ENCODE measurements around the gene PRIM2.
"Not testable (repeated sequence)": the region's sequence is repeated elsewhere in the genome, so short reads cannot be mapped to it uniquely, and the experiment has no call there.

PRIM2 gene

GRCh38 chr6:57449496-57450066, 132.2 kb downstream of the PRIM2 start:
- not testable (repeated sequence) for DNase-seq

- not testable (repeated sequence) for DNase-seq
These were observed 142.4 kb downstream of the PRIM2 start for GRCh38 chr6:57459781-57460180.

- not testable (repeated sequence) for DNase-seq
These were observed 143.6 kb downstream of the PRIM2 start for GRCh38 chr6:57461022-57461421.

GRCh38 chr6:57463809-57464208, 146.4 kb downstream of the PRIM2 start:
- DNase-seq = not testable (repeated sequence)

GRCh38 chr6:57465968-57466367, 148.5 kb downstream of the PRIM2 start:
- DNase-seq = not testable (repeated sequence)

DNA sequence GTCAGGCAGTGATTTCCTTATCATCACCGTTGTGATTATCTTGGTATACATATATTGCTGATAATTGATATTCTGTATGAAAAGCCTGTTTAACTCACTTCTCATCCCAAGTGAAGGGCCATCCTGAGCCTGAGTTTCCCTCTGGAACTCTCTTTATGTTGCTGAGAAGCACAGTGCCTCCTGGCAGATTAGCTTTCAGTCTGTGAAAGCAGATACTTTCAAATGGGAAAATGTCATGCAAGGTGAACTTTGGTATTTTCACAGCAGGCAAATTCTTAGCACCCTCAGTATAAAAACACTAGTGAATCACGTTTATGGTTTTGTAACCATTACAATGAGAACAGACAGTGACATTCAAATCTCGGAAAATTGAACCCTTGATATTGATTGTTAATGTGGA, 151.6 kb downstream of the PRIM2 start:
- no peak for DNase-seq

- DNase-seq = not testable (repeated sequence)
These were observed 152.7 kb downstream of the PRIM2 start for GRCh38 chr6:57470148-57470547.

- DNase-seq = not testable (repeated sequence)
These were observed 154.0 kb downstream of the PRIM2 start for GRCh38 chr6:57471314-57471864.

DNA sequence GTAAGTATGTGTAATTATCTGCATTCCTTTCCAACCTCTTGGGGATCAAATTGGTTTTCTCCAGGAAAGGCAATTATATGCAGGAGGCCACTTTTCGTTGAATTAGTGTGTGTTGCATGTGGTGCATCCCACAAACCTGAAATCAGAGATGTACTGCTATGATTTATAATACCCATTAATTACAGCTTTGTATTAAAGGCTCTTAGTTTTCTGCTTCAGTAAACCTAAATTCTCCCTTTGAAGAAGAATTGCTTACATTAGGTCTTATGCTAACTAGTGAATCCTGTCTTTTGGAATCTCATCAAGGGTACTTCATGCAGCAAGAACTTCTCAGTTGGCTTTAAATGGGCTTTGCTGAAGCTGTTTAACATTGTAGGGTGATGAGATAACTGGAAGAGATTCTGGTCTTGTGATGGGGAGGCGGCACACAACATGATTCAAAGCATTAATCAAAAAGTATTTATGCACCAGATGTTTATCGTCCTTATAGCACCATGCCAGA, 155.5 kb downstream of the PRIM2 start:
- not testable (repeated sequence) for DNase-seq

GRCh38 chr6:57474862-57475475, 157.5 kb downstream of the PRIM2 start:
- not testable (repeated sequence) for DNase-seq

GRCh38 chr6:57475656-57476055, 158.2 kb downstream of the PRIM2 start:
- DNase-seq = not testable (repeated sequence)

DNA sequence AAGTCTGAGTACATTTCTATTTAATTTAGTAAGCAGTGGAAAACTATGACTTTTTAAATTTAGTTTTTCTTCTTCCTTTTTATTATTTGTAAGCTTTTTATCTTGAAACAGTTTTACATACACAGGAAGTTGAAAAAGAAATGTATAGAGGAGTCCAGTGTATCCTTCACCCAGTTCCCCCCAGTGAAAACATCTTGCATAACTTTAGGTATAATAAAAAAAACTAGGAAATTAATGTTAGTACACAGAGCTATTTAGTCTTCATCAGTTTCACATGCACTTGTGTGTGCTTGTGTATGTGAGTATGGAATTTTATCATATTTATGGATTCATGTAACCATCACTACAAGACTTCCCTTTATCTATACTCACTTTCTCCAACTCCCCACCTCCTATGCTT, 162.8 kb downstream of the PRIM2 start:
- DNase-seq = not testable (repeated sequence)

- not testable (repeated sequence) for DNase-seq
These were observed 163.7 kb downstream of the PRIM2 start for GRCh38 chr6:57481121-57481520.

DNA sequence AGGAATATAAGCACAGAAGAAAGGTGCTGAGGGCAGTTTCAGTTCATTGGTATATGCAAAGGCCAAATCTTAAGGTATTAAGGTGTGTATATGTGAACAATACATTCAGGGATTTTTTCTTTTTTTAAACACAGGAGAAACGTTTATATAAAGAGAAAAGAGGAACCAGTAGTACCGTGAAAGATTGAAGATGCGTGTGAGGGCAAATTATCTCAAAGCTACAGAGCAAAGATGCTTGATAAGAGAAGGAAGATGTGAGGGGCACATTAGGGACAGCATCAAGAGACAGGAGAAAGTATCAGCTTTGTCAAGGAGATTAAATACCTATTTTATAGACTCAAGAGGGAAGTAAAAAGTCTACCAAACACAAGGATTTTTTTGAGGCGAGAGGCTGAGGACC, 165.0 kb downstream of the PRIM2 start:
- not testable (repeated sequence) for DNase-seq

DNA sequence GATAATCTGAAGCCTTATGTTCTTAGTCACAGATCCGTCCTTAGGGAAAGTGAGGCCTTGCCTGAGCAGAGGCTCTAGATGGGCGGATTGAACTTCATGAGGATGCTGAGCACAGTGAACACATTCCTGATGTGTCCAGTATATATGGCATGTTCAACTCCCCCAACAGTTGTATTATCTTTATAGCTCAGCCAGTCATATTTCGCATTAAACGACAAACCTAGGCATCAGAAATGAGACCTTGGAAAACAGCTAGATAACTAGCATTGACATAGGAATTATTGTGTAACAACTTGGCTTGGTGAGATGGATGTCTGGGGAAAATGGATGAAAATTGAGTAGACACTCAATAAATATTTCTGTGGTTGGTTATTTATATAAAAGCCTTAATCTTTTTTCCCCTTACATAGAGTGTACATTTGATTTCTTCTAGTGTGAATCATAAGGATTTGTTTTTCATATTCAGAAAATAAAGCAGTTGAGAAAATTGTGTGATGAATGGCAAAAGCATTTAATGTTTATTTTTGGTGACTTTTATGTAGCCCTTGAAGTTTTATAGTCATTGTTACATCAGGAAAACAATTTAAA, 169.2 kb downstream of the PRIM2 start:
- not testable (repeated sequence) for DNase-seq

GRCh38 chr6:57488551-57488950, 171.1 kb downstream of the PRIM2 start:
- not testable (repeated sequence) for DNase-seq

GRCh38 chr6:57489887-57490286, 172.5 kb downstream of the PRIM2 start:
- DNase-seq = not testable (repeated sequence)

DNA sequence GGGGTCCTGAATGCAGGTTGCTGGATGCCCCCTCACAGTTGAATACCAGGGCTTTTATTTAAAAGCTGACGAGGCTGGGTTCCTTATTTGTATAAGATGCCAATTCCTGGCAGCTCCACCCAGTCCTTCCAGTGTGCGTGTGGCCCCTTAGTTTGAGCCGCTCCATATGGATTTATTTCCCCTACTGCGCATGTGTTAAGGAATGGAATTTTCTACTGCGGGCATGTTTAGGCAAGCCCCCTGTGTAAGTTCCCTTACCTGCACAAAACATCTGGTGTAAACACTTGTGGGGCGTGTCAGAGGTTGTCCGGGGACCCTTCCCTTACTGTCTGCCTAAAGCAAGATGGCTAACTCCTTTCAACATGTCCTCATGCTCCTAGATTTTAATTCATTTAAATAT, 174.4 kb downstream of the PRIM2 start:
- DNase-seq = not testable (repeated sequence)

GRCh38 chr6:57496251-57496650, 178.8 kb downstream of the PRIM2 start:
- DNase-seq = not testable (repeated sequence)

GRCh38 chr6:57500368-57501021, 183.1 kb downstream of the PRIM2 start:
- not testable (repeated sequence) for DNase-seq

DNA sequence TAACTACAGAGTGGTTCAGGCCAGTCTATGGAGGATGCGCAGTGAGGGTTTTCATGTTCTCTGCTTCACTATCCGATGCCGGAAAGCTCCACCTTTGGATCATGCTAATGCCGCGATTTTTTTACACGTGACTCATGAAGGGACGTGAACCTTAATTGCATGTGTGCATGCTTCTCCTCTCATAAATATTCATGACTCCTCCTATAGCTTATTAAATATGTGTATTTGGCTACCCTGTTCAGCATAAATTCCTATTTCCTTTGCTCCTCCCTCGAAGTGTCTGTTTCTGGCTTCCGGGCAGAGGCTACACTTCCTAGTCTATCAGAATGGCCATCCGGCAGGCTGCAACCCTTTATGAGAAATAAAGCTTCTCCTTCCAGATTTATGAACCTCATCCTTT, 185.0 kb downstream of the PRIM2 start:
- DNase-seq = not testable (repeated sequence)

GRCh38 chr6:57505251-57505650, 187.8 kb downstream of the PRIM2 start:
- DNase-seq = not testable (repeated sequence)

- DNase-seq = not testable (repeated sequence)
These were observed 193.0 kb downstream of the PRIM2 start for GRCh38 chr6:57510390-57510789.

Data from NCI-H1436 (cell line).